CD14-positive monocyte (primary cell): ENCODE data around the gene KLF3. TPM values are rescaled to one million over a fixed set of nuclear protein-coding genes. Genes with fewer than 3 reads are reported as not detected.

Experiments
- DNase-seq, 3 donors: peaks; one replicate each; pipeline ENCODE4 v3.0.0-alpha.2; 2011 to 2022
- H2AFZ ChIP-seq: 2 replicates; pipeline ENCODE4 v1.6.0; 2012; ENCODE audit warnings: mild to moderate bottlenecking, low read depth, low read length, inconsistent platforms; ENCODE audit not compliant: insufficient read depth, poor library complexity, severe bottlenecking
- H3K27ac ChIP-seq, 2 donors: 1 replicate in 1 of 2; 2 replicates in 1 of 2; pipeline ENCODE4 v1.5.1; 2012 to 2013; ENCODE audit warnings: low read length in 2 of 2, control low read depth in 1 of 2, inconsistent platforms in 1 of 2, low read depth in 1 of 2, mild to moderate bottlenecking in 1 of 2
- H3K27me3 ChIP-seq, 2 donors: one replicate each; pipeline versions ENCODE4 v1.6.0 to v1.6.1; 2011 to 2013; ENCODE audit warnings: low read length in 2 of 2; ENCODE audit not compliant: control insufficient read depth in 2 of 2, insufficient read depth in 2 of 2
- H3K36me3 ChIP-seq, 2 donors: replicated peaks in 1 of 2; 1 replicate in 1 of 2; 2 replicates in 1 of 2; pipeline versions ENCODE4 v1.5.1 to v1.6.1; 2012 to 2013; ENCODE audit warnings: low read length in 2 of 2, control low read depth in 1 of 2, inconsistent platforms in 1 of 2, mild to moderate bottlenecking in 1 of 2; ENCODE audit not compliant: insufficient read depth in 2 of 2, control insufficient read depth in 1 of 2
- H3K4me1 ChIP-seq, 2 donors: 1 replicate in 1 of 2; 2 replicates in 1 of 2; pipeline versions ENCODE4 v1.5.1 to v1.6.1; 2012 to 2013; ENCODE audit warnings: low read length in 2 of 2, control low read depth in 1 of 2, inconsistent platforms in 1 of 2, mild to moderate bottlenecking in 1 of 2, moderate library complexity in 1 of 2; ENCODE audit not compliant: insufficient read depth in 2 of 2, control insufficient read depth in 1 of 2
- H3K4me2 ChIP-seq: replicated peaks from 2 replicates; pipeline ENCODE3; 2012; ENCODE audit warnings: low read length, moderate library complexity, mild to moderate bottlenecking; ENCODE audit not compliant: poor library complexity, severe bottlenecking; ENCODE audit errors: extremely low read depth
- H3K4me3 ChIP-seq, 3 experiments: fragments of 200-600 bp in 1 of 3; sonication (generic) in 1 of 3; replicated peaks in 1 of 3; 1 replicate in 2 of 3; 2 replicates in 1 of 3; pipeline ENCODE4 v1.5.1; 2011 to 2013; ENCODE audit warnings: low read length in 3 of 3, mild to moderate bottlenecking in 3 of 3, control low read depth in 2 of 3, low read depth in 2 of 3, inconsistent platforms in 1 of 3, moderate library complexity in 1 of 3
- H3K79me2 ChIP-seq: 2 replicates; pipeline ENCODE4 v1.6.0; 2012; ENCODE audit warnings: mild to moderate bottlenecking, control low read depth, inconsistent platforms, low read length, moderate library complexity; ENCODE audit not compliant: insufficient read depth
- H3K9ac ChIP-seq: 2 replicates; pipeline ENCODE4 v1.6.0; 2017; ENCODE audit warnings: low read length, mild to moderate bottlenecking; ENCODE audit not compliant: insufficient read depth, poor library complexity, severe bottlenecking
- H3K9me3 ChIP-seq, 2 donors: replicated peaks in 1 of 2; 1 replicate in 1 of 2; 2 replicates in 1 of 2; pipeline versions ENCODE4 v1.5.1 to v1.6.1; 2012 to 2013; ENCODE audit warnings: low read length in 2 of 2, control low read depth in 1 of 2; ENCODE audit not compliant: control insufficient read depth in 1 of 2, insufficient read depth in 1 of 2
- H4K20me1 ChIP-seq: 2 replicates; pipeline ENCODE4 v1.6.0; 2012; ENCODE audit warnings: mild to moderate bottlenecking, low read length, control low read depth, moderate library complexity; ENCODE audit not compliant: insufficient read depth
- H3K27ac Mint-ChIP-seq, 7 donors: one replicate each; pipeline ENCODE4 v1.8.0; 2020; ENCODE audit warnings: mild to moderate bottlenecking in 7 of 7, mixed read lengths in 7 of 7, moderate library complexity in 6 of 7, inconsistent platforms in 2 of 7
- H3K27me3 Mint-ChIP-seq, 3 donors: one replicate each; pipeline ENCODE4 v1.8.0; 2021 to 2022; ENCODE audit warnings: low read depth in 3 of 3, mild to moderate bottlenecking in 3 of 3, mixed read lengths in 3 of 3, moderate library complexity in 3 of 3, inconsistent platforms in 1 of 3
- H3K36me3 Mint-ChIP-seq, 2 donors: one replicate each; pipeline ENCODE4 v1.8.0; 2020; ENCODE audit warnings: mixed read lengths in 2 of 2, inconsistent platforms in 1 of 2, mild to moderate bottlenecking in 1 of 2
- H3K4me1 Mint-ChIP-seq: one replicate; pipeline ENCODE4 v1.8.0; 2020; ENCODE audit warnings: mild to moderate bottlenecking, mixed read lengths
- H3K4me3 Mint-ChIP-seq, 2 donors: one replicate each; pipeline ENCODE4 v1.8.0; 2020; ENCODE audit warnings: mild to moderate bottlenecking in 2 of 2, mixed read lengths in 2 of 2, moderate library complexity in 1 of 2
- H3K9me3 Mint-ChIP-seq, 7 donors: one replicate each; pipeline ENCODE4 v1.8.0; 2020 to 2022; ENCODE audit warnings: mixed read lengths in 7 of 7, mild to moderate bottlenecking in 6 of 7, moderate library complexity in 6 of 7, inconsistent platforms in 2 of 7
- CTCF ChIP-seq: fragments of 200-600 bp; IDR thresholded peaks from one replicate; pipeline ENCODE4 v1.8.0; 2022; ENCODE audit warnings: antibody characterized with exemption, mild to moderate bottlenecking
- WGBS: methylation state at CpG from one replicate; pipeline ENCODE4 v1.1.5; 2013; ENCODE audit warnings: missing lambda C conversion rate; ENCODE audit not compliant: insufficient coverage; 5-methylcytosine and 5-hydroxymethylcytosine counted together
- intact Hi-C, 2 donors: fragments of 100-400 bp; cut with micrococcal nuclease; formaldehyde crosslinking; loops; one replicate each; pipeline versions ENCODE4 v1.15.0 to v1.15.1; 2023
- polyA plus RNA-seq, 3 donors: library from polyadenylated mRNA; depleted of rRNA in 1 of 3; unstranded in 2 of 3; stranded (reverse) in 1 of 3; fragments of 300-500 nt in 2 of 3; fragments of >200 nt in 1 of 3; fragmentation: Illumina TruSeq in 2 of 3; gene quantifications; 1 replicate in 2 of 3; 2 replicates in 1 of 3; pipeline ENCODE4 v1.2.3, GENCODE V29; 2012 to 2021

KLF3 gene
- polyA plus RNA-seq, 3 donors: 46.3 to 95.7 (median 53.9) TPM

- peak overlapping the region; percentile 91 to 93 for H3K27ac ChIP-seq
- peaks cover 50% of the 10 kb centered on the region for H3K4me1 Mint-ChIP-seq
- peaks cover 0 to 5% (median 3%) of the 10 kb centered on the region in 7 donors for H3K9me3 Mint-ChIP-seq
- H3K4me2 ChIP-seq: peak overlapping the region; percentile 87
- H3K27me3 ChIP-seq: no peaks in the 10 kb centered on the region
- H4K20me1 ChIP-seq: peaks cover 3% of the 10 kb centered on the region
- peak overlapping the region; percentile 76 to 84 for H3K4me3 Mint-ChIP-seq
- peaks cover 6 to 15% of the 10 kb centered on the region in 2 donors for H3K36me3 Mint-ChIP-seq
- peak overlapping the region; percentile 84 for H3K9ac ChIP-seq
- no peaks in the 10 kb centered on the region for H3K9me3 ChIP-seq
- 29% methylated on average over 16 of the region's 26 CpGs for WGBS
- DNase-seq: no peak
- H3K4me1 ChIP-seq: peaks cover 37 to 40% of the 10 kb centered on the region in 2 donors
- peak overlapping the region; percentile 82 for H2AFZ ChIP-seq
- intact Hi-C loops: loop anchor here (5.0 kb wide), 2 partner anchors 40 to 140 kb away; no protein-coding TSS in a partner anchor
- peak overlapping the region; percentile 57 to 78 (median 72) for H3K4me3 ChIP-seq
- H3K27ac Mint-ChIP-seq: peak overlapping the region; percentile 86 to 95 (median 93)
- no peak for TF ChIP-seq CTCF
- H3K79me2 ChIP-seq: peaks cover 54% of the 10 kb centered on the region
- no peaks in the 10 kb centered on the region for H3K36me3 ChIP-seq
- H3K27me3 Mint-ChIP-seq: peaks cover 1 to 10% (median 2%) of the 10 kb centered on the region in 3 donors
Measured at GRCh38 chr4:38662522-38663089, 1.4 kb upstream of the KLF3 start.

- intact Hi-C loops: loop anchor here (5.0 kb wide), 2 partner anchors 41 to 141 kb away; no protein-coding TSS in a partner anchor
- TF ChIP-seq CTCF: no peak
- H3K36me3 ChIP-seq: no peaks in the 10 kb centered on the region
- peak overlapping the region; percentile 82 for H2AFZ ChIP-seq
- Mint-ChIP-seq H3K27ac (peak overlapping the region; percentile 86 to 95 (median 93)), H3K4me1 (peaks cover 52% of the 10 kb centered on the region), H3K36me3 (peaks cover 6 to 15% of the 10 kb centered on the region in 2 donors), H3K4me3 (peak overlapping the region; percentile 76 to 84), H3K9me3 (peaks cover 0 to 5% (median 3%) of the 10 kb centered on the region in 7 donors), H3K27me3 (peaks cover 1 to 8% (median 2%) of the 10 kb centered on the region in 3 donors)
- peaks cover 5% of the 10 kb centered on the region for H4K20me1 ChIP-seq
- H3K27me3 ChIP-seq: no peaks in the 10 kb centered on the region
- peak overlapping the region; percentile 84 for H3K9ac ChIP-seq
- H3K4me3 ChIP-seq: peak overlapping the region; percentile 57 to 78 (median 72)
- peaks cover 60% of the 10 kb centered on the region for H3K79me2 ChIP-seq
- DNase-seq: no peak
- peak overlapping the region; percentile 87 for H3K4me2 ChIP-seq
- peaks cover 40 to 47% of the 10 kb centered on the region in 2 donors for H3K4me1 ChIP-seq
- H3K27ac ChIP-seq: peak overlapping the region; percentile 91 to 93
- WGBS: 0% methylated on average over 85 of the region's 85 CpGs
- no peaks in the 10 kb centered on the region for H3K9me3 ChIP-seq
Measured at GRCh38 chr4:38663090-38663800, 754 bp upstream of the KLF3 start.
